TTC549 (cell line): Measurements from ENCODE around the gene DUS2.
"Not testable (repeated sequence)": the region's sequence is repeated elsewhere in the genome, so short reads cannot be mapped to it uniquely, and the experiment has no call there.

Source experiments
- FAIRE-seq: peaks from 2 replicates; lab custom pipeline; 2012; peaks lifted over from hg19 to GRCh38; lab: Jason Lieb, UNC

The DUS2 gene

DNA sequence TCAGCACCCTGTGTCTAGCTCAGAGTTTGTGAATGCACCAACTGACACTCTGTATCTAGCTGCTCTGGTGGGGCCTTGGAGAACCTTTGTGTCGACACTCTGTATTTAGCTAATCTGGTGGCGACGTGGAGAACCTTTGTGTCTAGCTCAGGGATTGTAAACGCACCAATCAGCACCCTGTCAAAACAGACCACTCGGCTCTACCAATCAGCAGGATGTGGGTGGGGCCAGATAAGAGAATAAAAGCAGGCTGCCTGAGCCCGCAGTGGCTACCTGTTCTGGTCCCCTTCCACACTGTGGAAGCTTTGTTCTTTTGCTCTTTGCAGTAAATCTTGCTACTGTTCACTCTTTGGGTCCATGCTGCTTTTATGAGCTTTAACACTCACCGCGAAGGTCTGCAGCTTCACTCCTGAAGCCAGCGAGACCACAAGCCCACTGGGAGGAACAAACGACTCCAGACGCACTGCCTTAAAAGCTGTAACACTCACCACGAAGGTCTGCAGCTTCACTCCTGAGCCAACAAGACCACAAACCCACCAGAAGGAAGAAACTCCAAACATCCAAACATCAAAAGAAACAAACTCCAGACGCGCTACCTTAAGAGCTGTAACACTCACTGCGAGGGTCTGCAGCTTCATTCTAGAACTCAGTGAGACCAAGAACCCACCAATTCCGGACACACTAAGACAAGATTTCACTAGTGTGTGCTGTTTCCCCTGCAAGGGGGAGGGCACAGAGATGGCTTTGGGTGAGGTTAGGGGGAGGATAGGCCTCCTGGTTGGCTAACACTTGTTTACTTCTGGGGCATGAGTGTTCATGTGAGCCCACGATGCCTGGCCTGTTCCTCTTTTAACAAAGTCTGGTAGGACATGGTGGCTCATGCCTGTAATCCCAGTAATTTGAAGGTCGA, 24.1 kb upstream of the DUS2 start, which contains the start of gene DPEP2:
Gene DPEP2 (minus strand): TSS at position 706 of the 910 bp plus-strand sequence. CDS start 6,272 bp downstream, outside the sequence.
- not testable (repeated sequence) for FAIRE-seq

DNA sequence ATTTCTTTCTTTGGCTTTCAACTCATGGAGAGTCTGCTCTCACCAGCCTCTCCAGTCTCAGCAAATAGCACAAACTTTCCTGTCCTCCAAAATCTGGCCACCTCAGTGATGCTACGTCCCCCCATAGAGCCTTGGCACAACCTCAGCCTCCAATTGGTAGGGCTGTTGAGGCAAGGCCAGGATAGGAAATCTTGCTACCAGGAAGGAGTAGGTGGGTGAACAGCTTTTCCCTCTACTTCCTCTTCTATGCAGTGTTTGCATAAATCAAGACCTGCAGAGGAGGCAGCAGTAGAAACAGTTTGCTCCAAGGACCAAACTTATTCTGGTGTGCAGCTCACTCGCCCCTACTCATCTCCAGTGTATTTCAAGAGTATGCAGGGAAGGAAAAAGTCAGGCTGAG, 23.1 kb upstream of the DUS2 start:
- FAIRE-seq: no peak

GRCh38 chr16:68000450-68000849, 22.6 kb upstream of the DUS2 start:
- FAIRE-seq: no peak

- no peak for FAIRE-seq
These were observed 20.1 kb upstream of the DUS2 start for GRCh38 chr16:68003031-68003430.

GRCh38 chr16:68005211-68005610, 17.9 kb upstream of the DUS2 start:
- no peak for FAIRE-seq

DNA sequence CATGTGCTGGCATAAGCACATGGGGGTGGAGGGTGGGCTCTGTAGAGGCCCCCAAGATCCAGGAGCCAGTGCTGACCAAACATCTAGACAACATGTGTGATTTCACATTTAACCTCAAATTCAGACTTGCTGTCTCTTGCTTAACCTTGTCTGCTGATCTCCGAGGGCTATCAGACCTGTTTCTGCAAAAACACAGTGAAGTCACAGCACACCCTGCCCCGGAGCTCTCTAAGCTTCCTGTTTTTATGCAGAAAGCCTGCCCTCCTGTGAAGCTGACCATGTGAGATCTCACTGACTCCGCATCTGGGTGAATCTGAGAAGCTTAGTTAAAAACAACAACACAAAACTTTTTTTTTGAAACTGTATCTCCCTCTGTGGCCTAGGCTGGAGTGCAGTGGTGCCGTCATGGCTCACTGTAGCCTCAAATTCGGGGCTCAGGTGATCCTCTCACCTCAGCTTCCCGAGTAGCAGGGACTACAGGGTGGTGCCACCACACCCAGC, 17.2 kb upstream of the DUS2 start:
- no peak for FAIRE-seq

- FAIRE-seq: no peak
These were observed 13.8 kb upstream of the DUS2 start for GRCh38 chr16:68009157-68009735.

DNA sequence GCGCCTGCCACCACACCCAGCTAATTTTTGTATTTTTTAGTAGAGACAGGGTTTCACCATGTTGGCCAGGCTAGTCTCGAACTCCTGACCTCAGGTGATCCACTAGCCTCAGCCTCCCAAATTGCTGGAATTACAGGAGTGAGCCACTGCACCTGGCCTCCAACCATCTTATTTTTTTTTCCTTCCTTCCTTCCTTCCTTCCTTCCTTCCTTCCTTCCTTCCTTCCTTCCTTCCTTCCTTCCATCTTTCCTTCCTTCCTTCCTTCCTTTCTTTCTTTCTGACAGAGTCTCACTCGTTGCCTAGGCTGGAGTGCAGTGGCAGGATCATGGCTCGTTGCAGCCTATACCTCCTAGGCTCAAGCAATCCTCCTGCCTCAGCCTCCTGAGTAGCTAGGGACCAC, 13.2 kb upstream of the DUS2 start:
- FAIRE-seq: not testable (repeated sequence)

- no peak for FAIRE-seq
These were observed 9.6 kb upstream of the DUS2 start for GRCh38 chr16:68013440-68013839.

DNA sequence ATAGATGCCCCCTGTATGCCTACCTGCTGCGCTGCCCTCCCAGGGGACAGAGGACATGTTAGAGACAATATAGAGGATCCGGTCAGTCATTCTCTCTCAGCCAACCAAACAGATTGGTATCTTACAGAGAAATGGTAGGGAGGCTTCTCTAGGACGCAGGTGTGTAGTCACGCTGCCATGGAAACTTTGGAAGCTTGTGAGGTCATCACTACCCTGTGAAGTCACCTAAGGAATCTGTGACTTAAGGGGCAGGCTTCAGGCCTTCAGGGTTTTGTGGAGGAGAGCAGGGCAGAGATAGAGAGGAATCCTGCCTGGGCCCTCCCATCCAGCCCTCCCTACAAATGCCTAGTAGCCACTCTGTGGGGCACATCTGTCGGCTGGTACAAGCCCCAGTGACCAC, 7.4 kb upstream of the DUS2 start, which contains the start of gene DPEP2NB:
Gene DPEP2NB (minus strand): TSS at position 231 of the 400 bp plus-strand sequence. CDS start 141 bp downstream, at position 90.
- FAIRE-seq: no peak

DNA sequence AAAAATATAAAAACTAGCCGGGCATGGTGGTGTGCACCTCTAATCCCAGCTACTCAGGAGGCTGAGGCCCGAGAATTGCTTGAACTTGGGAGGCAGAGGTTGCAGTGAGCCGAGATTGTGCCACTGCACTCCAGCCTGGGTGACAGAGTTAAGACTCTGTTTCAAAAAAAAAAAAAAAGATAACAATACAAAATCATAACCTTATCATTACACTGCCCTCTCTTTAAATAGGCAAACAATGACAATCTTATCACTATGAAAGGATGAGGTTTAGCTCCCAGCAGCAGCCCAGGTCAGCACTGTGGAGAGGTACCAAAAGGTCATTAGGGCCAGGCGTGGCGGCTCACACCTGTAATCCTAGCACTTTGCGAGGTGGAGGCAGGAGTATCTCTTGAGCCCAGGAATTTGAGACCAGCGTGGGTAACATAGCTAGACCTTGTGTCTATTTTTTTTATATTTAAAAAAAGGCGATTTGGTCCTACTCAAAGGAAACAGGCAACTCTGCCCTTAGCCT, 3.9 kb upstream of the DUS2 start:
- FAIRE-seq: no peak

DNA sequence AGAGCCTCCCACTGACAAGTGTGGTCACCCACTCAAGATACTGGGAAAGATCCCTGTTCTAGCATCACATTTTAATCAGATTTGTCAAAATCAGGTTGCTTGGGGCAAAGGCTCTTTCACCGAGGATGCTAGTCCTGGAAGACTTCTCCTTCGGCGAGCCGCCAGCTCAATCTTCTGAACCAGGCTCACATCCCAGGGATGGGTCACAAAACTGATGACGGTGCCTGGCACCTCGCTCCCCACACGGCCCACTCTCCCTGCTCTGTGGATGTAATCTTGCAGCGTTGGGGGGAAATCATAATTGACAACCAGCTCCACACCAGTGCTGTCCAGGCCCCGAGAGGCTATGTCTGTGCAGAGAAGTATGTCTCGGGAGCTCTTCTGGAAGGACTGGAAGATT, 1.6 kb upstream of the DUS2 start:
- FAIRE-seq: no peak

DNA sequence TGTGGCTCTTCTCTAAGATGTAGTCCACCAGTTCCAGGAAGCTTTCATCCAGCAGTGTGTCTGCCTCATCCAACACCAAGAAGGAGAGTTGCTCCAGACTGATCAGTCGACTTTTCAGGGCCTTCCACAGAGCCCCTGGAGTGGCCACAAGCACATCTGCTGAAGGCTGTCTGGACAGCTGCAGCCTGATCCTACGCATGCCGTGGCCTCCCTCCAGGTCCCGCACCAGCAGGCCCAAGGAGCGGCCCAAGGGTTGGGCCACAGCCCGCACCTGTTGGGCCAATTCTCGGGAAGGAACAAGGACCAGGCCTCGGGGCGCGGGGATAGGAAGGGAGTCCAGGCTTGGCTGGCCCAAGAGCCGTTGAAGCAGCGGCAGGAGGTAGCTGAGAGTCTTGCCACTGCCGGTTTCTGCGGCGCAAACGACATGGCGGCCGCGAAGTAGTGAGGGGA, 781 bp upstream of the DUS2 start:
- no peak for FAIRE-seq

GRCh38 chr16:68028996-68029395, 5.9 kb downstream of the DUS2 start:
- FAIRE-seq: no peak

GRCh38 chr16:68030108-68030507, 7.0 kb downstream of the DUS2 start:
- not testable (repeated sequence) for FAIRE-seq

DNA sequence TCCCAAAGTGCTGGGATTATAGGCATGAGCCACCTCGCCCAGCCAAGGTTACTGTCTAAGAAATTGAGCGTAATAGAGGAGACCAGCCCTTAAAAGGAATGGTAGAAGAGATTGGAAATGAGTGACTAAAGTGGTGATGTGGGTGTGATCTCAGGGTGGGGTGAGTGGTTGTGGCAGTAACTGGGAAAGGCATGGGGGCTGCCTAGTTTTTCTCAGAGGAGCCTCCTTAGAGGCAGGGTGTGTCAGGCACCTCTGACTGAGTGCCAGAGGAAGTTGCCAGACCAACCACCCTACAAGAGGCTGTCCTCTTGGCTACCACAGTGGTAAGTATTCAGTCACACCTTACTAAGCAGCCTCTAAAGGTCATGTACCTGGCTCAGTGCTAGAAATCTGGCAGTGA, 8.9 kb downstream of the DUS2 start:
- FAIRE-seq: no peak

DNA sequence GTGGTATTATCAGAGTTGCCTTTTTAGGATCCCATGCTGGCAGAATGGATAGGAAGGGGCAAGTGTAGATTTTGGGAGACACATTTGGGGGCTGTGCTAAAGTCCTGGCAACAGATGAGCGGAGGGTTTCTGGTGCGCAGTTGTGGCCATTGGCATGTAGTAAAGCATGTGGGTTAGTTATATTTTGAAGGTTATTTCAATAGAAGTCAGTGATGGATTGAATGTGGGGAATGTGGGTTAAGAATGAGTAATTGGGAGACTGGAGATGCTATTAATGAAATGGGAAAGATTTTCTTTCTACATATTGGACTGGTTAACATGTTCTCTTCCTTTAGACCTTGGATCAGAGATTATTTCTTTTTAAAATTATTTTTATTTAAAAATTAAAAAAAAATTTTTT, 10.0 kb downstream of the DUS2 start:
- FAIRE-seq: no peak

DNA sequence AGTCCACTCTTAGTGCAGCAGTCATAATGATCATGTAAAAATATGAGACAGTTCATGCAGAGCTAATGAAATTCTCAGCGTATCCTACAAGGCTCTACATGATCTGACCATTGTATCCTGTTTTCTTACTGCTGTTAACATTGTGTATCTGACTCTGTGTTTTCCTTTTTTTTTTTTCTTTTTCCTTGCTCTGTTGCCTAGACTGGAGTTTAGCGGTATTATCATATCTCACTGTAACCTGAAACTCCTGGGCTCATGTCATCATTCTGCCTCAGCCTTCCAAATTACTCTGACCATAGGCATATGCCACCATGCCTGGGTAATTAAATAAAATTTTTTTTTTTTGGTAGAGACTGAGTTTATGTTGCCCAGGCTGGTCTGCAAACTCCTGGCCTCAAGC, 12.1 kb downstream of the DUS2 start:
- FAIRE-seq: no peak

DNA sequence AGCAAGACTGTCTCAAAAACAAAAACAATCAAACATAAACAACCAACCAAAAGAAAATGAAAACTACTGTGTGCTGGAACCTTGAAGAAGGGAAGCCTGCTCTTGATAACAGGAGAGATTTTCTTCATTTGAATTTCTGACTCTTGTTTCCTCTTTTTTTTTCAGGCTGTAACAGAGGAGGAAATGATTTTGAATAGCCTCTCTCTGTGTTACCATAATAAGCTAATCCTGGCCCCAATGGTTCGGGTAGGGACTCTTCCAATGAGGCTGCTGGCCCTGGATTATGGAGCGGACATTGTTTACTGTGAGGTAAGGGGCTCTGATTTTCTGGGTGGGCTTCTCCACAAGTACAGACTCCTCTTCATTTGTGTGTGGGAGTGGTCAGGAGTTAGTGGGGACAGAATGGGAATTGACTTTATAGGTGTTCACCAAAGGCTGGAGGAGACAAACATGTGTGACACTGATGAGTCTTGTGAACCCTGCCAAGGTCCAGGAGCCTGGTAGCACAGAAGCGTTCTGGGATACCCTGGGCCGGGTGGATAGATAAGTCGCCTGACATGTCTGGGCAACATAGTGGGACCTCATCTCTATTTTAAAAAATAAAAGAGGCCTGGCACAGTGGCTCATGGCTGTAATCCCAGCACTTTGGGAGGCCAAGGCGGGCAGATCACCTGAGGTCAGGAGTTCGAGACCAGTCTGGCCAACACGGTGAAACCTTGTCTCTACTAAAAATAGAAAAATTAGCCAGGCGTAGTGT, 14.9 kb downstream of the DUS2 start:
- no peak for FAIRE-seq

GRCh38 chr16:68040506-68041288, 17.6 kb downstream of the DUS2 start:
- no peak for FAIRE-seq

GRCh38 chr16:68041783-68042182, 18.7 kb downstream of the DUS2 start:
- FAIRE-seq: no peak

- FAIRE-seq: no peak
These were observed 23.0 kb downstream of the DUS2 start for GRCh38 chr16:68046106-68046505.
